HEK293 (cell line): ENCODE measurements around the gene FAM236B.
"Not testable (repeated sequence)": the region's sequence is repeated elsewhere in the genome, so short reads cannot be mapped to it uniquely, and the experiment has no call there.

Source experiments
- CTCF ChIA-PET: fragments of 350-600 bp; formaldehyde crosslinking; extraction: SDS; loops from one replicate; lab custom pipeline; 2021; ENCODE audit warnings: antibody characterized with exemption; lab: Yijun Ruan, JAX
- POLR2A ChIA-PET: fragments of 300-600 bp; formaldehyde crosslinking; extraction: SDS; loops from one replicate; lab custom pipeline; 2020; ENCODE audit warnings: antibody characterized with exemption, inconsistent platforms; lab: Yijun Ruan, JAX
- H3K27ac ChIP-seq: fragments of 200-500 bp; sonication (Bioruptor generic); 2 replicates; pipeline ENCODE4 v1.5.1; 2014; ENCODE audit warnings: low read depth, low read length, control low read depth, inconsistent platforms; ENCODE audit errors: extremely low read depth
- H3K36me3 ChIP-seq, 2 experiments: fragments of 200-500 bp in 1 of 2; sonication (Bioruptor generic) in 1 of 2; 1 replicate in 1 of 2; 2 replicates in 1 of 2; pipeline ENCODE4 v1.5.1; 2014 to 2017; ENCODE audit warnings: inconsistent platforms in 2 of 2, low read length in 2 of 2; ENCODE audit not compliant: control insufficient read depth in 2 of 2, insufficient read depth in 1 of 2
- H3K4me1 ChIP-seq: fragments of 200-500 bp; sonication (Bioruptor generic); 2 replicates; pipeline ENCODE4 v1.5.1; 2014; ENCODE audit warnings: mild to moderate bottlenecking, low read length, inconsistent platforms; ENCODE audit not compliant: control insufficient read depth, insufficient read depth
- H3K4me3 ChIP-seq: 2 replicates; pipeline ENCODE4 v1.5.1; 2011; ENCODE audit warnings: low read depth, mild to moderate bottlenecking, control low read depth, low read length, moderate library complexity
- H3K9me3 ChIP-seq: fragments of 200-500 bp; sonication (Bioruptor generic); 2 replicates; pipeline ENCODE4 v1.5.1; 2014; ENCODE audit warnings: low read depth, low read length, inconsistent platforms; ENCODE audit not compliant: control insufficient read depth, insufficient read depth
- HOXA7 ChIP-seq: sonication (generic); formaldehyde crosslinking; IDR thresholded peaks from 2 replicates; pipeline ENCODE4 v1.8.1; 2022; ENCODE audit warnings: missing genetic modification reagents, borderline replicate concordance
- MEIS1 ChIP-seq: sonication (generic); formaldehyde crosslinking; IDR thresholded peaks from 2 replicates; pipeline ENCODE4 v1.8.1; 2022; ENCODE audit warnings: missing genetic modification reagents, mild to moderate bottlenecking, borderline replicate concordance
- PBX3 ChIP-seq: sonication (generic); formaldehyde crosslinking; IDR thresholded peaks from 2 replicates; pipeline ENCODE4 v1.8.1; 2022; ENCODE audit warnings: mild to moderate bottlenecking, moderate library complexity, missing genetic modification reagents
- SALL2 ChIP-seq: fragments of 450-650 bp; formaldehyde crosslinking; IDR thresholded peaks from 2 replicates; pipeline ENCODE4 v1.5.0; 2017; ENCODE audit warnings: missing biosample characterization, mild to moderate bottlenecking, missing genetic modification characterization, borderline replicate concordance
- WT1 ChIP-seq: fragments of 450-650 bp; formaldehyde crosslinking; IDR thresholded peaks from 2 replicates; pipeline ENCODE4 v1.5.1; 2016; ENCODE audit warnings: missing biosample characterization, missing genetic modification characterization
- ZBTB26 ChIP-seq: fragments of 450-650 bp; formaldehyde crosslinking; optimal IDR thresholded peaks from 2 replicates; pipeline ENCODE3; 2016; ENCODE audit warnings: missing biosample characterization, mild to moderate bottlenecking, missing genetic modification characterization
- ZNF16 ChIP-seq: fragments of 450-650 bp; formaldehyde crosslinking; IDR thresholded peaks from 2 replicates; pipeline ENCODE4 v1.5.1; 2016; ENCODE audit warnings: low read depth, missing biosample characterization, missing genetic modification characterization
- ZNF202 ChIP-seq: fragments of 450-650 bp; formaldehyde crosslinking; IDR thresholded peaks from 2 replicates; pipeline ENCODE4 v1.5.1; 2016; ENCODE audit warnings: missing biosample characterization, missing genetic modification characterization, borderline replicate concordance
- ZNF366 ChIP-seq: fragments of 450-650 bp; formaldehyde crosslinking; conservative IDR thresholded peaks from 2 replicates; pipeline ENCODE4 v1.5.1; 2016; ENCODE audit warnings: missing biosample characterization, missing genetic modification characterization
- ZNF391 ChIP-seq: fragments of 450-650 bp; formaldehyde crosslinking; IDR thresholded peaks from 2 replicates; pipeline ENCODE4 v1.5.1; 2016; ENCODE audit warnings: low read depth, missing biosample characterization, missing genetic modification characterization, borderline replicate concordance
- ZNF48 ChIP-seq: fragments of 450-650 bp; formaldehyde crosslinking; IDR thresholded peaks from 2 replicates; pipeline ENCODE4 v1.5.1; 2016; ENCODE audit warnings: missing biosample characterization, missing genetic modification characterization
- ZNF658 ChIP-seq: fragments of 450-650 bp; formaldehyde crosslinking; IDR thresholded peaks from 2 replicates; pipeline ENCODE4; 2016; ENCODE audit warnings: missing biosample characterization, missing genetic modification characterization
- ZSCAN30 ChIP-seq: fragments of 450-650 bp; IDR thresholded peaks from 2 replicates; pipeline ENCODE4 v1.5.1; 2018; ENCODE audit warnings: missing biosample characterization, mild to moderate bottlenecking, missing genetic modification characterization, moderate library complexity
- ZSCAN4 ChIP-seq: fragments of 450-650 bp; formaldehyde crosslinking; IDR thresholded peaks from 2 replicates; pipeline ENCODE4 v1.5.1; 2017; ENCODE audit warnings: missing biosample characterization, missing genetic modification characterization
- ZXDB ChIP-seq: fragments of 450-650 bp; formaldehyde crosslinking; IDR thresholded peaks from 2 replicates; pipeline ENCODE4 v1.5.1; 2016; ENCODE audit warnings: missing biosample characterization, missing genetic modification characterization

FAM236B gene

GRCh38 chrX:72748545-72748944, 33.9 kb downstream of the FAM236B start:
- POLR2A ChIA-PET, result not testable (repeated sequence)

GRCh38 chrX:72745546-72745945, 36.9 kb downstream of the FAM236B start:
- H3K4me1 ChIP-seq, CTCF ChIA-PET, H3K36me3 ChIP-seq, H3K27ac ChIP-seq, H3K9me3 ChIP-seq, H3K4me3 ChIP-seq, POLR2A ChIA-PET: not testable (repeated sequence)

More at GRCh38 chrX:72748545-72748944, 33.9 kb downstream of the FAM236B start:
- H3K4me1 ChIP-seq, H3K9me3 ChIP-seq, CTCF ChIA-PET, H3K36me3 ChIP-seq, H3K4me3 ChIP-seq, H3K27ac ChIP-seq: not testable (repeated sequence)

GRCh38 chrX:72735561-72735960, 46.9 kb downstream of the FAM236B start:
- no peaks in the 10 kb centered on the region; the same call in none of the 2 replicates for H3K9me3 ChIP-seq
- H3K36me3 ChIP-seq, result no peaks in the 10 kb centered on the region
- H3K4me3 ChIP-seq, result no peak overlapping the region
- CTCF ChIA-PET, result no interaction called here
- H3K27ac ChIP-seq, result no peak overlapping the region
- POLR2A ChIA-PET, result no interaction called here
- H3K4me1 ChIP-seq, result no peaks in the 10 kb centered on the region
- TF ChIP-seq ZSCAN4 (tag by site-specific recombination), result no peak
- TF ChIP-seq ZBTB26 (tag by site-specific recombination), result no peak
- no peak for TF ChIP-seq PBX3 (CRISPR knock-in tag)
- no peak for TF ChIP-seq ZNF391
- TF ChIP-seq ZXDB (tag by site-specific recombination), result no peak
- no peak for TF ChIP-seq ZNF16 (tag by site-specific recombination)
- TF ChIP-seq MEIS1 (CRISPR knock-in tag), result no peak
- TF ChIP-seq ZNF658 (tag by site-specific recombination), result no peak
- no peak for TF ChIP-seq HOXA7 (CRISPR knock-in tag)
- no peak for TF ChIP-seq ZNF202 (tag by site-specific recombination)
- no peak for TF ChIP-seq ZSCAN30 (tag by site-specific recombination)
- no peak for TF ChIP-seq SALL2 (tag by site-specific recombination)
- no peak for TF ChIP-seq WT1 (tag by site-specific recombination)
- no peak for TF ChIP-seq ZNF48 (tag by site-specific recombination)
- TF ChIP-seq ZNF366 (tag by site-specific recombination), result no peak

GRCh38 chrX:72733636-72734035, 48.8 kb downstream of the FAM236B start:
- H3K27ac ChIP-seq, CTCF ChIA-PET, H3K4me1 ChIP-seq, H3K9me3 ChIP-seq, H3K4me3 ChIP-seq, POLR2A ChIA-PET, H3K36me3 ChIP-seq: not testable (repeated sequence)
